NK-92 (cell line): ENCODE measurements around the gene PTPN23.
A peak's percentile ranks its signal among the peaks of the same experiment; 100 is the strongest.

ENCODE experiments used
- DNase-seq: peaks from one replicate; lab custom pipeline; 2025; ENCODE audit not compliant: unreplicated experiment; lab: John Stamatoyannopoulos, UW

The PTPN23 gene

DNA sequence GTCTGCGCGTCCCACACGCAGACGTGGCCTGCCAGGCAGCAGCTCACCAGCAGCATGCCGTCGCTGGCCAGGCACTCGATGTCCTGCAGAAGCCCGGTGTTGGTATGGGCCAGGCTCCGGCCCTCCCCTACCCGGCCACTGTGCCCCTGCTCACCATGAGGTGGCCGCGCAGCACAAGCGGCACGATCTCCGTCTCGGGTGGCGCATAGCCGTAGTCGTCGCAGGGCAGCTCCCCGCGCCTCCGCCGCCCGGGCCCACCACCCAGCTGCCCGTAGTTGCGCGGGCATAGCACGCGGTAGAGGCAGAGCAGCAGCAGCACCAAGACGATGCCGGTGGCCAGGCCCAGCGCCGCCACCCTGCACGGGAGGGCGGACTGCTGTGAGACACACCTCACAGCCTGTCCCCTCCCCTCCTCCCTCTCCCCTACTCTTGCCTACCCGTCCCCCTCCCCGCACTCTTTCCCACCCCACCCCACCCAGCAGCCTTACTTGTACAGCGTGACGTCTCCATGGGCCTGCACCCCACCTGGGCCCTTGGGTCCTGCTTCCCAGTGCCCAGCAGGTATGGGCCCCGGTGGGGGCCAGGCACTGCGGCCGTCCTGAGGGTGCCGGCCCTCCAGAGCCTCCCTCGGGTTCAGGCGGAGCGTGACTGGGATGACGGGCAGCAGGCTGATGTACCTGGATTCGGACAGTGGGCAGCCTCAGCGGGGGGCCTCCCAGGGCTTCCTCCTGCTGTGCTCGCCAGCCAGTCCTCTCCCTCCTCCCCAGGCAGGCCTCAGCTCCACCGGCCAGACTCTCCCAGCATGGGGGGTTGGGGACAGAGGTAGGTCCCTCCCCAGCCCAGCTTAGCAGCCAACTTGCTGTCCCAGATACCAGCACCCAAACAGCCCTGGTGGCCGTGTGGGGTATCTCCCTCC is 37.6 kb downstream of the PTPN23 start:
- no peak for DNase-seq

DNA sequence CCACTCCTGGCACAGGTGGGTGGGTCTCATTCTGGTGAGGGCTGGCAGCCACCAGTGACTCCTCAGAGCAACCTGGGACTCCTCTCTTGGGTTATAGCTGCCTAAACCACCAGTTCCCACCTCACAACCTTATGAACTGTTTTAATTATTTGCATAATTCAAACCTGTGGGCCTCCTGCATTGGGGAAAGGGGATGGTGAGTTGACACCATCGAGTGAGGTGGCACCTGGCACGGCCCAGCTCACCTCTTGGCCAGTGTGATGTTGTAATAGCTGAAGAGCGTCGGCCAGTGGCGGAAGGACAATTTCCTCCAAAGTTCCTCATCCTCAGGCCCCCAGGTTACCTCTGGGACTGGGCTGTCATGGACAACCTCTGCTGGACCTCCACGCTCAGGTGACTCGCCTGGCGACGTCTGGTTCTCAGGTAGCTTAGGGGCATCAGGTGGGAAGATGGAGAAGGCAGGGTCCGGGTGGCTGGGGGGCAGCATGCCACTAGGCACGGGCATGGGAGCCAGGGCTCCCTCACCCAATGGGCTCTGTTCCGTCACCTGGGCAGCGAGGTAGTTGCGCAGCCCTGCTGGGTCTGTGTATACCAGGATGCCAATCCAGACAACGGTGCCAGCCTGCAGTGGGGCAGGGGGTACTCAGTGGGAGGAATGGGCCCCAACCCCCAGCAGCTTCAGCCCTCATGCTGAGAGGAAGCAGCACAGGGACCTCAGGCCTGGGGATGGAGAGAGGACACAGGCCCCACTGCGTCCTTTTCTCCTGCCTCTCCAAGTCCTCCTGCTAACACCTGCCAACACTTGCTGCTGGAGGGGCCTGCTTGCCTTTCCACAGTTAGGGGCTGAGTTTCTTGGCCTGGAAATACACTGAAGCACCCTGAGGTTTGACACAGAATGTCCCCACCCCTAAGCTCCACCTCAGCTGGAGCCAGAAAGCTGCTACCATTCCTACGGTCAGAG is 38.5 kb downstream of the PTPN23 start:
- no peak for DNase-seq

- no peak for DNase-seq
Measured at GRCh38 chr3:47420044-47420430, 39.2 kb downstream of the PTPN23 start.

GRCh38 chr3:47420511-47421484 is 40.0 kb downstream of the PTPN23 start:
- peak; percentile 8 for DNase-seq

DNA sequence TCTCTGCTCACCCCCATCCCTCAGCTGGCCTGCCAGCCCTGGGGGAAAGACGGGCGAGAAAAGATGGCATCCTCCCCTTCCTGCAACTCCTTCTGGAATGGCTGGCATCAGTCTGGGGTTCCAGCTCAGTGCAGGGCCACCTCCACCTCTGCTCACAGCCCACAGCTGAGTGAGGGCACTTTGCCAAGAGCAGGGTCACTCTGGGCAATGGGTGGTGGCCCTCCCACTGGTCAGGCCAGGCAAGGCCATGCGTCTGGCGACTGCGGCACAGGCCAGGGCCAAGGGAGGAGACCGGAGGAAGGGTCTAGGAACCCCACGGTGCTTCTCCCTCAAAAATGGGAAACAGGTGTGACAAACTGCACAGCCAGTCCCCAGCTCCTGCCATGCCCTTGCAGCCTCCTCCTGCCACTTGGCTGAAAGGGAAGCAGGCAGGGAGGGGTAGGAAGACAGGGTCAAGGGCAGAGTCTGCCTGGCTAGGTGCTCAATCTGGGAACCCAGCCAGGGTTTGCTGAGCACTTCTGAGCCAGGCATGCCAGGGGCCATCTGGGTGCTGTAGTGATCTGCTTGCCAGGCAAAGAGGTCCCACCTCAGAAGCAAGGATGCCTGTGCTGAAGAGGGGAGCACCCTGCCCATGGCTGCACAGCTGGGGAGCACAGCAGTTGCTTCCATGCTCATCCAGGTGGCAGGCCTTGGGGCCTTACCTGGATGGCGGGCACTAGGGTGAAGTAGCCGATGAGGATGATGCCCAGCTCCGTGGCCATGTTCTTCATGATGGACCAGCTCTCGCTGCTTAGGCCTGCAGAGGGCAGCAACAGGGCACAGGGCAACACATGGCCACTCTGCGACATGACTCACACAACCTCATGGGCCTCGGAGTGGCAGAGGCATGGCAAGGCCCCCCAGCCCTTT is 41.2 kb downstream of the PTPN23 start:
- DNase-seq = no peak

DNA sequence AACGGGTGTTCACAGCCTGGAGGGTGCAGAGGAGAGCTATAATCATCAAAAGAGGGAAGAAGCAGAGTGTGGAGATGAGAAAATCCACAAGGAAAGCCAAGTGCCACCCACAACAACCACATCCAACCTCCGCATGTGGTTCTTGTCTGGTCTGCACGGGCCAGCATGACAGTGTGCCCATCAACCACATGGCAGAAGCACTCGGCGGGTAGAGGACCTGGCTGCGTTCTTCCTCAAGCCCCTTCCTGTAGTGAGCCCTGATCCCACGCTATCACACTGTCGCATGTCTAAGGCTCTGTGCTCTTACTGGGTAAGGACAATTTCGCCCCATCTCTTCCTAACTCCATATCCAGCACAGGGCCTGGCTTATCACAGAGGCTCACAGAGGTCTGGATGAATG is 41.9 kb downstream of the PTPN23 start:
- no peak for DNase-seq

GRCh38 chr3:47423548-47424145 is 42.8 kb downstream of the PTPN23 start:
- no peak for DNase-seq

DNA sequence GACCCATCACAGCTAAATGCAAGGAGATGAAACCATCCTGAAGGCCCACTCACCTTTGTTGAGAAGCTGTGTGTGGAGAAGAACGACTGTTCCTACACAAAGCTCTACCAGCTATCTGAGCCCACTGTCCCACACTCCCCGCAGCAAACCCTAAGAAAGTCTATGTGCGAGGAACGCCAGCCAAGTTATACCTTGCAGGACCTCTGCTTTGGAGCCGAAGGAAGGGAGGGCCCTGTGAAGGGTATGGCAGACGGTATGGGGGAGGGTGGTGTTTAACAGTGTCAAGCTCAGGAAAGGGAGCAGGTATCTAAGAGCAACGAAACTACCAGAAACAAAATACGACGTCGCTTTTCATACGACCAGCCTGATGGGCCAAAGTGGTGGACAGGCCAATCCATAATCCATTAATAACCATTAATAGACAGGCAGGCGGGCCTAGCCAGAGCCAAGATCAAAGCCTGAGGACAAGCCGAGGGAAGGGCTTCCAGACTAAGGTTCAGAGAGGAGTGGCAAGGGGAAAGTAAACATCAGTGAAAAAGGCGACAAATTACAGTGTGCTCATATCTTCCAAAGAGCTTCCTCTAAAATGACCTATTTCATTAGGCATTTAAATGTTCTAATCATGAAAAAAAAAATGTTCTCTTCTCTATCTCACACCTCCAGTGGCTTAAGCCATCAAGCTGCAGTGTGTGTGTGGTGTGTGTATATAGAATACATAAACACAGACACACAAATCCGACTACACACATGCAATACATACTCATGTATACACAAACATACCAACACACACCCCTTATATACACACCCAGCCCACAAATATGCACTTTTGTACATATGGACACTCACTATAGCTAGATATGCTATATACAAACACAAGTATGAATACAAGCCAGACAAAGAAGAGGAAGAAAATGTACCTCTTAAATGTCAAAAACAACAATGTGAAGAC is 43.9 kb downstream of the PTPN23 start:
- no peak for DNase-seq

GRCh38 chr3:47425383-47425778 is 44.6 kb downstream of the PTPN23 start:
- DNase-seq = no peak

- no peak for DNase-seq
Measured at GRCh38 chr3:47425959-47426358, 45.1 kb downstream of the PTPN23 start.

- DNase-seq = no peak
Measured at GRCh38 chr3:47427866-47428265, 47.0 kb downstream of the PTPN23 start.

GRCh38 chr3:47428662-47429061 is 47.8 kb downstream of the PTPN23 start:
- DNase-seq = no peak

GRCh38 chr3:47429476-47430270 is 48.9 kb downstream of the PTPN23 start:
- DNase-seq = no peak

GRCh38 chr3:47430606-47431005 is 49.8 kb downstream of the PTPN23 start:
- DNase-seq = no peak

DNA sequence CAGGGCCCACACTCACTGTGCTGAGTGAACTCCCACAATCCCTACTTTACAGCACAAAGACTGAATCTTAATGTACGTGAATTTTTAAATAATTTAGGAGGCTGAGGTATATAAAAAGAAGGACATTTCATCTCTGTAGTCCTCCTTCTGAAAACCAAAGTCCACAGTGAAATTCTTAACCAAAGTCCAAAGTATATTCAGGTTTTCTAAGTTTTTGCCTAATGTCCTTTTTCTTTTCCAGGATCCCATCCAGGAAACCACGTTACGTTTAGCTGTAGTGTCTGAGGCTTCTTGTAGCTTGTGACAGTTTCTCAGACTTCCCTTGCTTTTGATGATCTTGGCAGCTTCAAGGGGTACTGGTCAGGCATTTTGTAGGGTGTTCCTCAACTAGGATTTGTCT is 50.4 kb downstream of the PTPN23 start:
- DNase-seq = no peak

DNA sequence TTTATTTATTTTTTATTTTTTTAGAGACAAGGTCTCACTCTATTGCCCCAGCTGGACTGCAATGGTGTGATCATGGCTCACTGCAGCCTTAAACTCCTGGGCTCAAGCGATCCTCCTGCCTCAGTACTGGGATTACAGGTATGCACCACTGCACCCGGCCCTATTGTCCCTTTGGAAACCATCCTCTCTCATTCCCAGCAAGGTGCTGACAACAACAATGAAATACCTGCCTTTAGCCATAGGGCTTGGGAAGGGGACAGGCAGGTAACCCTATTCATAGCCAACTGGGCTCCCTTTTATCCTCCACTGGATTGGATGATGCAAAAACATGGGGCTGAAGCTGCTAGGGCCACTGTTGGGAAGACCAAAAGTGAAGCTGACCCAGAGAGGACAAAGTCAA is 51.9 kb downstream of the PTPN23 start:
- DNase-seq = no peak

- DNase-seq = no peak
Measured at GRCh38 chr3:47433796-47434195, 53.0 kb downstream of the PTPN23 start.
